Measurements from ENCODE around the gene CES4A.

CES4A gene

DNA sequence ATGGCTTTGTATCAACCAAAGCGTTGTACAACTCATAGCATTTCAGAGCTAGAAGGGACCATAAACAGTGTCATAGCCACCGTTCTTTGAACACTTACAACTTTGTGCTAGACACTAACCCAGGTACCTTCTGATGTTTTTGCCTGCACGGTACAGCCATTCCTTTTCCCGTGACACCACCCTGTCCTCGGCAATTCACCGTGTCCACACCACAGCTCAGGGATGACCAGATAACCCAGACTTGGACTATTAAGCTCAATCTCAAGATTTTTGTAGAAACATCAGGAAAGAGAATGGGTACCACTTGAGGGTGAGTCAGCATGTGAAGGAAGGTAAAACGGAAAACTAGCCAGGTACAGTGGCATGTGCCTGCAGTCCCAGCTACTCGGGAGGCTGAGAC is 30.8 kb downstream of the CES4A start:
- TF ChIP-seq ARNT (IDR thresholded peaks at IDR 0.05) (no peak), LEF1 (IDR thresholded peaks at IDR 0.05; ENCODE audit: borderline replicate concordance) (no peak), PKNOX1 (IDR thresholded peaks at IDR 0.05) (no peak), SUZ12 (IDR thresholded peaks at IDR 0.05) (no peak), CTBP1 (IDR thresholded peaks at IDR 0.05; ENCODE audit: borderline replicate concordance) (no peak), ELF4 (IDR thresholded peaks at IDR 0.05) (no peak), BHLHE40 (IDR thresholded peaks at IDR 0.05; ENCODE audit: borderline replicate concordance) (no peak), NFRKB (IDR thresholded peaks at IDR 0.05) (no peak), FOXK2 (IDR thresholded peaks at IDR 0.05) (no peak), SP1 (IDR thresholded peaks at IDR 0.05) (no peak), L3MBTL2 (conservative IDR thresholded peaks at IDR 0.05) (no peak), HDGF (IDR thresholded peaks at IDR 0.05; ENCODE audit: borderline replicate concordance) (no peak), FOXA1 (IDR thresholded peaks at IDR 0.05) (no peak), TARDBP (IDR thresholded peaks at IDR 0.05) (no peak), ZNF384 (IDR thresholded peaks at IDR 0.05) (no peak)

GRCh38 chr16:67021321-67021720 is 32.9 kb downstream of the CES4A start:
- no peak for DNase-seq (ENCODE audit: extremely low spot score)
- POLR2A ChIA-PET = no interaction called here
- TF ChIP-seq TARDBP (IDR thresholded peaks at IDR 0.05) (no peak), ZNF384 (IDR thresholded peaks at IDR 0.05) (peak; percentile 21; the same call in 1 of the 2 replicates), HDGF (IDR thresholded peaks at IDR 0.05; ENCODE audit: borderline replicate concordance) (no peak), FOXM1 (IDR thresholded peaks at IDR 0.05; ENCODE audit: borderline replicate concordance) (no peak)
- CTCF ChIA-PET = interaction anchor here (0.6 kb wide), 2 partner anchors 164 to 371 kb away, joined by 3 read pairs; no protein-coding TSS in a partner anchor

More for the DNA sequence above, 30.8 kb downstream of the CES4A start:
- POLR2A ChIA-PET = interaction anchor here (1.9 to 3.1 kb wide), 2 partner anchors 9 to 151 kb away, joined by 8 to 15 read pairs; partner anchors contain the start of genes CBFB and NOL3
- no peak for DNase-seq (ENCODE audit: extremely low spot score)
- CTCF ChIA-PET = interaction anchor here (0.5 to 4.4 kb wide), 5 partner anchors 9 to 136 kb away, joined by 3 to 57 read pairs (median 6); no protein-coding TSS in a partner anchor

- TF ChIP-seq FOXA1 (IDR thresholded peaks at IDR 0.05) (no peak), ZNF384 (IDR thresholded peaks at IDR 0.05) (no peak), TARDBP (IDR thresholded peaks at IDR 0.05) (no peak), NFRKB (IDR thresholded peaks at IDR 0.05) (no peak), HDGF (IDR thresholded peaks at IDR 0.05; ENCODE audit: borderline replicate concordance) (no peak), FOXM1 (IDR thresholded peaks at IDR 0.05; ENCODE audit: borderline replicate concordance) (no peak), ARNT (IDR thresholded peaks at IDR 0.05) (no peak), BHLHE40 (IDR thresholded peaks at IDR 0.05; ENCODE audit: borderline replicate concordance) (no peak), PKNOX1 (IDR thresholded peaks at IDR 0.05) (no peak)
- ChIA-PET POLR2A (no interaction called here), CTCF (interaction anchor here (0.9 kb wide), 1 partner anchor 93 kb away, joined by 3 read pairs; no protein-coding TSS in a partner anchor)
- DNase-seq (ENCODE audit: extremely low spot score) = no peak
Observed at GRCh38 chr16:67022531-67023214, 34.3 kb downstream of the CES4A start.

GRCh38 chr16:67023689-67024088 is 35.3 kb downstream of the CES4A start:
- DNase-seq (ENCODE audit: extremely low spot score) = no peak
- ChIA-PET POLR2A (interaction anchor here (0.7 kb wide), 1 partner anchor 55 kb away, joined by 3 read pairs; no protein-coding TSS in a partner anchor), CTCF (no interaction called here)

DNA sequence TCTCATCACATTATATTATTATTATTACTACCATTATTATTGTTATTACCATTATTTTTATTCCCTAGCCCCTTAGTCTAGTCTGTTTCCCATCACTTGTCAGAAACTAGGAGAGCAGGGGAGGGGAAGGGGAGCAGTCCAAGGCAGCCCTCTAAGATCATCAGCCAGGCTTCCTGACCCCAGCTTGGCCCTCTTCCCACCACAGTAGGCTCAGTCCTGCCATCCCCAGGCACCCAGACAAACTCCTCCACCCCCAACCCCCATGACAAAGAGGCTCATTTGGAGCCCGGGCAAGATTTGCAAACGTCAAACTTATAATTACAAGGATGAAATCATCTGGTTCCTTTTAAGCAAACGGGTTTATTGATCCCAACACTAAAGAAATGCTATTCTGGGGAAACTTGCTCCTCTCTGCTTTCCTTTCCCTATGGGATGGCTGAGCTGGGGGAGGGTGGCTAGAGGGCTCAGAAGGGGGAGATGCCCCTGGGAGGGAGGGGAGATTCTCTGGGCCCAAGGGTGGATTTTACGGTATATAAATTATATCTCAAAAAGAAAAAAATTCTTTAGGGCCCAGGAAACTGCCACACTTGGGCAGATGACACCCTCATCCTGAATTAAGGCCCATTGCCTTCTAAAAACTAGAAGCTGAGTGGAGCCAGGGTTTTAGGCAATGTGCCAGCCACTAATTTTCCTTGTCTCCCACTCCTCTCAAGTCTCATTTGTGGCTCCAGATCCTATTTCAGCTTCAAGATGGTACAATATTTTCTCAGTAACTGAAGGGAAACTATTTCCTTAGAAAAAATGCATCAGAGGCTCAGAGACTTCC is 36.2 kb downstream of the CES4A start:
- CTCF ChIA-PET = interaction anchor here (0.5 to 1.0 kb wide), 2 partner anchors 48 to 166 kb away, joined by 3 read pairs; no protein-coding TSS in a partner anchor
- POLR2A ChIA-PET = no interaction called here
- DNase-seq (ENCODE audit: extremely low spot score) = no peak
- TF ChIP-seq ZNF384 (IDR thresholded peaks at IDR 0.05) (no peak), TARDBP (IDR thresholded peaks at IDR 0.05) (no peak), LEF1 (IDR thresholded peaks at IDR 0.05; ENCODE audit: borderline replicate concordance) (no peak), L3MBTL2 (conservative IDR thresholded peaks at IDR 0.05) (no peak), SP1 (IDR thresholded peaks at IDR 0.05) (no peak), SUZ12 (IDR thresholded peaks at IDR 0.05) (no peak), BHLHE40 (IDR thresholded peaks at IDR 0.05; ENCODE audit: borderline replicate concordance) (no peak), NFRKB (IDR thresholded peaks at IDR 0.05) (no peak), PKNOX1 (IDR thresholded peaks at IDR 0.05) (no peak), CTBP1 (IDR thresholded peaks at IDR 0.05; ENCODE audit: borderline replicate concordance) (no peak), FOXK2 (IDR thresholded peaks at IDR 0.05) (no peak), ARNT (IDR thresholded peaks at IDR 0.05) (no peak), FOXA1 (IDR thresholded peaks at IDR 0.05) (no peak), ELF4 (IDR thresholded peaks at IDR 0.05) (no peak), HDGF (IDR thresholded peaks at IDR 0.05; ENCODE audit: borderline replicate concordance) (no peak), FOXM1 (IDR thresholded peaks at IDR 0.05; ENCODE audit: borderline replicate concordance) (no peak)

More at GRCh38 chr16:67023689-67024088, 35.3 kb downstream of the CES4A start:
- TF ChIP-seq CTBP1 (IDR thresholded peaks at IDR 0.05; ENCODE audit: borderline replicate concordance) (no peak), TARDBP (IDR thresholded peaks at IDR 0.05) (no peak), ELF4 (IDR thresholded peaks at IDR 0.05) (no peak), FOXK2 (IDR thresholded peaks at IDR 0.05) (no peak), ZNF384 (IDR thresholded peaks at IDR 0.05) (no peak), NFRKB (IDR thresholded peaks at IDR 0.05) (no peak), SP1 (IDR thresholded peaks at IDR 0.05) (no peak), LEF1 (IDR thresholded peaks at IDR 0.05; ENCODE audit: borderline replicate concordance) (no peak), FOXM1 (IDR thresholded peaks at IDR 0.05; ENCODE audit: borderline replicate concordance) (no peak)
